NCI-H510A treated with DMSO at 0.1 percent for 48 hours (cell line): ENCODE data around the gene CAV1.

ENCODE experiments used
- DNase-seq: peaks from one replicate; lab custom pipeline; 2025; lab: John Stamatoyannopoulos, UW

CAV1 gene

GRCh38 chr7:116557066-116557585, 32.3 kb downstream of the CAV1 start:
- no peak for DNase-seq

DNA sequence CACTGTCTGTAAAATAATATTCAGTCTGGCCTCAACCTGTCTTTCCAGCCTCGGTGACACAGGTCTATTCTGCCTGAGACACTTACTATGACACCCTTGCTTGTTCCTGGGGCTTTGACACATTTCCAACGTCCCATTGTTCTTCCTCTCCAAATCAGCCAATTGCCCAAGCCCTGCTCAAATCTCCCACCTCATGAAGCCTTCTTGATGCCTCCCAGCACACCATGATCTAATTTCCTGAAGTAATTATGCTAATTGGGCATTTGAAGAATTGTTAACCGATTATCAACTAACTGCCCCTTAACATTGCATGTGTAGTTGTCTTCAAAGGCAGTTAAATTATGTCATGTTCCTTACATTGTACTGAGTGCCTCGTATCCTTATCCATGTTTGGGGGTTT, 33.1 kb downstream of the CAV1 start:
- DNase-seq = no peak

GRCh38 chr7:116560021-116560970, 35.5 kb downstream of the CAV1 start:
- no peak for DNase-seq

DNA sequence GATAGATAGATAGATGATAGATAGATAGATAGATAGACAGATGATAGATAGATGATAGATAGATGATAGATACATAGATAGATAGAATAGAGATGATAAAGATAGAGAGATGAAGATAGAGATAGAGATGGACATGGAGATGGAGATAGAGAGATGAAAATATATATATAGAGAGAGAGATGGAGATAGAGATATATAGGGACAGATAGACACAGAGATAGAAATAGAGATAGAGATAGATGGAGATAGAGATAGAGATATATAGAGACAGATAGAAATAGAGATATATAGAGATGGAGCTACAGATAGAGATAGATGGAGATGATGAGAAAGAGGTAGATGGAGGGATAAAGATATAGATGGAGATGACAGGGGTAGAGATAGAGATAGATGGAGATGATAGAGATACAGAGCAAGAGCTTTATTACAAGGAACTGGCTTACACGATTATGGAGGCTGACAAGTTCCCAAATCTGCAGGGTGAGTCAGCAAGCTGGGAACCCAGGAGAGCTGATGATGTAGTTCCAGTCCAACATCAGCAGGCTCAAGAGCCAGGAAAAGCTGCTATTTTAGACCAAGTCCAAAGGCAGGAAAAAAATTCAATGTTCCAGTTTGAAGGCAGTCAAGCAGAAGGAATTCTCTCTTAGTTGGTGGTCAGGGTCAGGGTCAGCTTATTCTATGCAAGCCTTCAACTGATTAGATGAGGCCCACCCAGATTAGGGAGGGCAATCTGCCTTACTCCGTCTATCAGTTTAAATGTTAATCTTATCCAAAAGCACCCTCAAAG, 37.1 kb downstream of the CAV1 start:
- no peak for DNase-seq

DNA sequence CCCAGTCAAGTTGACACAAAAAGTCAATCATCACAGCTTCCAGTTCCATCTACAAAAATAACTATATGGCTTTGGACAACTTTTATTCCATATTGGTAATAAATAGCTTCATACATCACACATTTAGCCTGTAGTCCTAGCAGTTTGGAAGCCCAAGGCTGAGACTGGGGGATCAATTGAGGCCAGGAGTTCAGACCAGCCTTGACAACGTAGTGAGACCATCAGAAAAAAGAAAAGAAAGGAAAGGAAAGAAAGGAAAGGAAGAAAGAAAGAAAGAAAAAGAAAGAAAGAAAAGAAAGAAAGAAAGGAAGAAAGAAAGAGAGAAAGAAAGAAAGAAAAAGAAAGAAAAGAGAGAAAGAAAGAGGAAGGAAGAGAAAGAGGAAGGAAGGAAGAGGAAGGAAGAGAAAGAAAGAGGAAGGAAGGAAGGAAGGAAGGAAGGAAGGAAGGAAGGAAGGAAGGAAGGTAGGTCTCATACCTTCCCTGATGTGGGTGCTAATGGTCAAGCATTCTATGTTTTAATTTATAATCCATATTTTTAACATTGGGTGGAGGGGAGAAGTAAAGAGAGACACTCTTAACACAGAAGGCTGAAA, 37.8 kb downstream of the CAV1 start:
- no peak for DNase-seq

DNA sequence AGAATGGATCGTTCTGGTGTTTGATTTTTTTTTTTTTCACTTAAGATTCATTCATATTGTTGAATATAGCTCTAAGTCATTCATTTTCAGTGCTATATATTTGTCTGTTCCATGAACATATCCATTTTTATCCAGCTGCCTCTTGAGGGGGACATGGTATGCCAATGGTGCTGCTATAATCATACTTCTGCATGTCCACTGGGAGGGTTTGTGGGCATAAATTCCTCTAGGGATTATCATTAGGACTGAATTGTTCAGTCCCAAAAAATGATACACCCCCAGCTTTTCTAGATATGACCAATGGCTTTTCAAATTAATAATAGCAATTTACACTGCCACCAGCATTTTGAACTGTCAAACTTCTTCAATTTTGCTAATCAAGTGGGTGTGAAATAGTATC, 41.1 kb downstream of the CAV1 start:
- no peak for DNase-seq

DNA sequence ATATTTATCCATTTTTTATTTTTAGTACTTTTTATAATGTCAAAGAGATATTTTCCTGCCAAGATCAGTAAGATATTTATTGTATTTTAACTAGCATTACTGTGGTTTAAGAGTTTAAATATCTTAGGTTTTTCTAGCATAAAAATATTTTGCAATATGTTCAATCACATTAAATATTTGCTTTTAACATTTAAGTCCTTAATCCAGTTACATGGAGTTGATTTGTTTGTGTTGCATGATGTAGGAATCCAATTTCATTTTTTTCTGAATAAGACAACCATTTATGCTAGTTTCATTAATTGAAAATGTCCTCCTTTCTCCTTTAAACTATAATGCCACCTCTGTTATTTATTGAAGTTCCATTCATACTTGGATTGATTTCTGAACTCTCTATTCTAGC, 41.8 kb downstream of the CAV1 start:
- DNase-seq = no peak

DNA sequence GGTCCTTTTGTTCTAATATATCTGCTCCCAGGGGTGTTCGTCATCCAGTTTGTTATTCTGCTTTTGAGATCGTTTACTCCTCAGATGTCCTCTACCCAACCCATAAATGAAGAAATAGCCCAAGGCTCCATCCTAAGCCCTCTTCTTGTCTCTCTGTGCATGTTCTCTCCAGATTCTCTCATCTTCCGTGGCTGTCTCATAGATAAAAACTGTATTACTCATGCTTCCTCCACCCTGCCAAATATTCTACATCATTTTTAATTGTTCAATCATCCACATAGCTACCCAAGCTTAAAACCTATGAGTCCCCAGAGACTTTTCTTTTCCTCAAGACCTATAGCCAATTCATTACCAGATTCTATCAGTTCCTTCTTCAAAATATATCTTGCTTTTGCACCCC, 44.9 kb downstream of the CAV1 start:
- DNase-seq = no peak

GRCh38 chr7:116570306-116570705, 45.5 kb downstream of the CAV1 start:
- no peak for DNase-seq

DNA sequence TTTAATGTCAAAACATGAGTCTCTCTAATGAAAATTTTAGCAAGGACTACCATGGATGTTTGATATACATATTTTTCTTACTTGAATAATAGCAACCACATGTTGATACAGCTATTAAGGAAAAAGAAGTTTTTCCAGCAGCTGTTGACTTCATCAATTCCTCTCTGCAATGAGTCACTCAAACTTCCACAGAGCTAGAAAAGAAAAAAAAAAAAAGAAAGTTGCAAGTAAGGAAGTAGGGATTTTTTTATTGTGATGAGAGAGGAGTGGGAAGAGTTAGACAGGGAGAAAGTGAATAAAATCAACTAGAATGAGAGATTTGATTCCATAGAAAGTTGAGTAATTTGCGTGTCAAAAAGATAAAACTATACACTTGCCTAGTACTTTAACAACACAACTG, 46.2 kb downstream of the CAV1 start:
- DNase-seq = no peak

GRCh38 chr7:116571552-116571951, 46.7 kb downstream of the CAV1 start:
- DNase-seq = no peak

GRCh38 chr7:116572036-116572435, 47.2 kb downstream of the CAV1 start:
- no peak for DNase-seq

DNA sequence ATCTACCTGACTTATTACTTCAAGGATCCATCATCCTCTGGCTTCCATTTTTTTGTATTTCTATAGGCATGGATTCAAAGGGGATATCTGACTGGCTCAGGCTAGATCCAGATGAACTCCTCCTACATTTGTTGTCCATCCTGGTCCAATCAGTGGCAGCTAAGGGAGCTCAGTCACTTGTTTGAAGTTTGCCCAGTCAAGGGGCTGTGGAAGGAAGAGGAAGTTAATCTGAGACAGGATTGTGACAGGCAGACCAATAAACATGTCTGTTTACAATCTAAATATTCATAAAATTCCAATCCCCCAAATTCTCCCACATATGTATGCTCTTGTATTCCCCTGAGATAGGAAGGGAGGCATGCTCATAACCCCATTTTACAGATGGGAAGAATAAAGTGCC, 48.7 kb downstream of the CAV1 start:
- DNase-seq = no peak

GRCh38 chr7:116574025-116574822, 49.4 kb downstream of the CAV1 start:
- DNase-seq = no peak

GRCh38 chr7:116575853-116576252, 51.0 kb downstream of the CAV1 start:
- no peak for DNase-seq

DNA sequence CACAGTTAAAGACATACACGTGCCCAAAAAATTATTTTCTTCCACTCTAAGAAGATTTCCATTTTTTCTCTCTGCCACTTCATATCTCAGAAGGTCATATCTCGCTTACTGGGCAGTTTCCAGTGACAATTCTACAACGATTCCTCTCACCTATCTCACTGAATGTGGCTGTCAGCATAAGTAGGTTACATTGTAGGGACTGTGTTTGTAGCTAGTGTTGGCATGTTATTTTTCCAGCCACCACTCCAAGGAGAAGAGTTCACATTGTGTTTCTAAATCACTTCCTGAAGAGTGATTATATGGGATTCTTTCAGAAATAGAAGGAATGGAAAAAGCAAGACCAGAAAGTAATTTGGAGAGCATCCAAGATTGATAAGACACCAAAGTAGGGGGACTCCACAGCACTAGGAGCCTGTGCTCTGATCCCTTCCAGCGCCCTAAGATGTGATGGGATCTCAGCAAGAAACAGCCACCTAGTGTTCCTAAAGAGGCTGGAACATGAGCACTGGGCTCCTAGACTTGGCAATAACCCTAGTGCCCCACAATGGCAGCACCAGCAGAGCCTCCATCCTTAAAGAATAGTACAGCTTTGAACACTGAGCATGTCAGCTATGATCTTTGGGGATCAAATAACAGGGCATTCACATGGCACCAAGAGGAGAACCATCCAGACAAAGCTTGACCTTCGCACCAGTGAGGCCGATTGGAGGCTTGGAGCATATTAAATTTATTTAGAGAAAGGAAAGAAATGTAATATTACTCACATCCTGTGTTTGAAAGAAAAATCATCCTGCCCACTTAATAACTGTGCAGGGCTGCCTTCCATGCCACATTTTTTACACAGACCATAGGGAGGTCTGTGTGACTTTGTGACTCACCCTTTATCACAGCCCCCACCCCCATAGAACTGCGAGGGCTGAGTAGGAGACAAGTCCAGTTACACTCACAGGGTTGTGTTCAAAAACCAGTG, 51.8 kb downstream of the CAV1 start:
- no peak for DNase-seq

GRCh38 chr7:116577320-116577871, 52.6 kb downstream of the CAV1 start:
- no peak for DNase-seq

GRCh38 chr7:116578526-116578925, 53.7 kb downstream of the CAV1 start:
- no peak for DNase-seq

- no peak for DNase-seq
These were observed 54.5 kb downstream of the CAV1 start for GRCh38 chr7:116579322-116579721.

DNA sequence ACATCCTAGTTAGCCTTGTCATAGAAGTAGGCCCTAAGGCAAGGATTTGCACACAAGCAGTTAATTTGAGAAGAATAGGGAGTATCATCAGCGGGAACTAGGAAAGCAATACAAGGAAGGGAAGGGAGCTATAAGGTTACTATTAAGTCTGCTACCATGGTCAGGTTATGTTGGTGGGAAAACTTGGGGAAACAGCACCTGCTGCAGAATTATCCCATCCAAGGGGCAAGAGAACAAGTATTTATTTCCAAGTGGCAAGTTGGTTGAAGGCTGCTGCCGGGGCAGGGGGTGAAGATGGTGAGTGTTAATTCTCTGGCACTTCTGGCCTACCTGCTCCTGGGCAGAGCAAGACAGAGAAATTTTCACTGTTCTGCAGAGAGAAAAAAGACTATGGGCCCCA, 55.0 kb downstream of the CAV1 start:
- no peak for DNase-seq
